ENCODE results near the gene PTPN1.

GRCh38 chr20:50605136-50605535 is 95.0 kb downstream of the PTPN1 start:
- TF ChIP-seq, protein P1, sequence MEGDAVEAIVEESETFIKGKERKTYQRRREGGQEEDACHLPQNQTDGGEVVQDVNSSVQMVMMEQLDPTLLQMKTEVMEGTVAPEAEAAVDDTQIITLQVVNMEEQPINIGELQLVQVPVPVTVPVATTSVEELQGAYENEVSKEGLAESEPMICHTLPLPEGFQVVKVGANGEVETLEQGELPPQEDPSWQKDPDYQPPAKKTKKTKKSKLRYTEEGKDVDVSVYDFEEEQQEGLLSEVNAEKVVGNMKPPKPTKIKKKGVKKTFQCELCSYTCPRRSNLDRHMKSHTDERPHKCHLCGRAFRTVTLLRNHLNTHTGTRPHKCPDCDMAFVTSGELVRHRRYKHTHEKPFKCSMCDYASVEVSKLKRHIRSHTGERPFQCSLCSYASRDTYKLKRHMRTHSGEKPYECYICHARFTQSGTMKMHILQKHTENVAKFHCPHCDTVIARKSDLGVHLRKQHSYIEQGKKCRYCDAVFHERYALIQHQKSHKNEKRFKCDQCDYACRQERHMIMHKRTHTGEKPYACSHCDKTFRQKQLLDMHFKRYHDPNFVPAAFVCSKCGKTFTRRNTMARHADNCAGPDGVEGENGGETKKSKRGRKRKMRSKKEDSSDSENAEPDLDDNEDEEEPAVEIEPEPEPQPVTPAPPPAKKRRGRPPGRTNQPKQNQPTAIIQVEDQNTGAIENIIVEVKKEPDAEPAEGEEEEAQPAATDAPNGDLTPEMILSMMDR (IDR thresholded peaks at IDR 0.05; ENCODE audit: extremely low read depth in 1 of 2, insufficient read depth in 1 of 2, low read depth in 1 of 2, low read length in 2 of 2), result no peak
- TF ChIP-seq POLR2AphosphoS5 (IDR thresholded peaks at IDR 0.05; ENCODE audit: insufficient read depth, low read depth, low read length), result no peak
- TF ChIP-seq POLR2A (IDR thresholded peaks at IDR 0.05; ENCODE audit: low read depth, low read length), result no peak
- TF ChIP-seq EZH2 (IDR thresholded peaks at IDR 0.05; ENCODE audit: borderline replicate concordance, low read depth, low read length, severe bottlenecking), result no peak
- TF ChIP-seq JUN (IDR thresholded peaks at IDR 0.05; ENCODE audit: borderline replicate concordance, insufficient read depth, insufficient read length, low read depth), result no peak
- TF ChIP-seq, protein P2, sequence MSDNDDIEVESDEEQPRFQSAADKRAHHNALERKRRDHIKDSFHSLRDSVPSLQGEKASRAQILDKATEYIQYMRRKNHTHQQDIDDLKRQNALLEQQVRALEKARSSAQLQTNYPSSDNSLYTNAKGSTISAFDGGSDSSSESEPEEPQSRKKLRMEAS (IDR thresholded peaks at IDR 0.05; ENCODE audit: insufficient read depth, insufficient read length), result no peak
- TF ChIP-seq GATA2 (IDR thresholded peaks at IDR 0.05; ENCODE audit: insufficient read depth, insufficient read length, low read depth, low read length), result no peak
- TF ChIP-seq FOS (IDR thresholded peaks at IDR 0.05; ENCODE audit: borderline replicate concordance, insufficient read depth, low read length), result no peak

Data from endothelial cell of umbilical vein (primary cell).